ENCODE measurements around the gene TSSK1B. TPM values are rescaled to one million over a fixed set of nuclear protein-coding genes. Genes with fewer than 3 reads are reported as not detected.
"Not testable (repeated sequence)": the region's sequence is repeated elsewhere in the genome, so short reads cannot be mapped to it uniquely, and the experiment has no call there.

Gene TSSK1B, protein sequence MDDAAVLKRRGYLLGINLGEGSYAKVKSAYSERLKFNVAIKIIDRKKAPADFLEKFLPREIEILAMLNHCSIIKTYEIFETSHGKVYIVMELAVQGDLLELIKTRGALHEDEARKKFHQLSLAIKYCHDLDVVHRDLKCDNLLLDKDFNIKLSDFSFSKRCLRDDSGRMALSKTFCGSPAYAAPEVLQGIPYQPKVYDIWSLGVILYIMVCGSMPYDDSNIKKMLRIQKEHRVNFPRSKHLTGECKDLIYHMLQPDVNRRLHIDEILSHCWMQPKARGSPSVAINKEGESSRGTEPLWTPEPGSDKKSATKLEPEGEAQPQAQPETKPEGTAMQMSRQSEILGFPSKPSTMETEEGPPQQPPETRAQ
- 0.08 TPM in 1 of 2 replicates, not detected in the other for total RNA-seq (2014; rRNA removed; shearing (Covaris generic))

- Histone ChIP-seq H3K27ac (no peak within 1 kb of the TSS), H3K4me1 (no peaks in the 10 kb centered on the region), H3K4me3 (no peak within 1 kb of the TSS), H3K36me3 (no peaks in the 10 kb centered on the region), H3K27me3 (peaks cover 4% of the 10 kb centered on the region), H3K9me3 (replicated peaks) (no peaks in the 10 kb centered on the region)
- DNase-seq: no peak
These were observed at the start of gene TSSK1B for GRCh38 chr5:113434889-113435288. TSS of gene TSSK1B (minus strand) at chr5:113434989. CDS start at chr5:113434839, 150 bp downstream.

GRCh38 chr5:113480243-113480642 lies 45.5 kb upstream of the TSSK1B start:
- Histone ChIP-seq H3K36me3 (no peaks in the 10 kb centered on the region), H3K9me3 (replicated peaks) (no peaks in the 10 kb centered on the region), H3K4me3 (no peak overlapping the region), H3K4me1 (no peaks in the 10 kb centered on the region), H3K27ac (no peak overlapping the region), H3K27me3 (no peaks in the 10 kb centered on the region)
- DNase-seq: no peak

DNA sequence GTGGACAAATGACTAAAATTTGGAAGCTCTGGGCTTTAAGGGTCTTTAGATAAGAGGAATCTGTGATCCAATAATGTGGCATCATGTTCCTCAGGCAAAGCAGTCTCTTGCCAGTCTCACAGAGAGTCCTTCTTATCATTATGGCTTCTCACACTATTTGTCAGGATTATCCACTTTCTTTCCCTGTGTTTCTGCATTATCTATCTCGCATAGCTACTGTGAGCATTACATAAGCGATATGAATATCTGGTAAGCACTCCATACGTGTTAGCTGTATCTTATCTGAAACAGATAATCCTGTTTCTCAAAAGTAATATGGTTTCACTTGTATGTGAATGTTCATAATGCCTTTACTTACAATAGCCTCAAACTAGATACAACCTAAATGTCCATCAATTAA lies 43.9 kb upstream of the TSSK1B start:
- Histone ChIP-seq H3K36me3 (no peaks in the 10 kb centered on the region), H3K4me3 (no peak overlapping the region), H3K27ac (no peak overlapping the region), H3K9me3 (replicated peaks) (no peaks in the 10 kb centered on the region), H3K4me1 (no peaks in the 10 kb centered on the region), H3K27me3 (peaks cover 5% of the 10 kb centered on the region; the same call in 1 of the 2 replicates)
- no peak for DNase-seq

DNA sequence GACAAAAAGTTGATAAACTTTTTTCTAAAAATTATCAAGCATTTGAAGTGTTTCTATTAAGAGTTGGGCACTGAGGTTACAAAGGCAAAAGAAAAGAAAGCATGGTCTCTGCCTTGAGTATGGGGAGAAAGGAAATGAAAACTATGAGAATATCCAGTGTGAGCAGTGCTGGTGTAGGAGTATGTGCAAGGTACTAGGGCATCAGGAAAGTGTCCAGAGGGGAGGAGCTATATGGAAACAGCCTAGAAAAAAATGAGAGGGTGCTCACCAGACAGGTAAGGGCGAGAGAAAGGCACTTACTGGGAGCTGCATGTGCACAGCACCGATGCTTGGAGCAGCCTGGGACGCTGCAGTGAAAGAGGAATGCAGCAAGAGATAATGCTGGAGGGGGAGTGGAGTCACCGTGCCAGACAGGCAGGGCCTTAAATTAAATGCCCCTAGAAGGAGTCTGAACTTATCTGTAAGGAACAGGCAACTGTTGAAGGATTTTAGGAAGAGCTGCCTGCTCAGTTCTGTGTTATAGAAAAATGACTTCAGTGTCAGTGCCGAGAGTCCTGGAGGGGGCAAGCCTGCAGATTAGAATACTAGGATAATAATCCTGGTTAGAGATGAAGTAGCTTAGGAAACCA lies 39.4 kb upstream of the TSSK1B start:
- DNase-seq: no peak
- Histone ChIP-seq H3K9me3 (replicated peaks) (no peaks in the 10 kb centered on the region), H3K27ac (no peak overlapping the region), H3K4me1 (no peaks in the 10 kb centered on the region), H3K27me3 (peaks cover 5% of the 10 kb centered on the region; the same call in 1 of the 2 replicates), H3K36me3 (no peaks in the 10 kb centered on the region), H3K4me3 (no peak overlapping the region)

GRCh38 chr5:113463032-113463431 lies 28.2 kb upstream of the TSSK1B start:
- H3K4me1 ChIP-seq: no peaks in the 10 kb centered on the region
- 0 out of 2 replicates have a peak, but pooled peaks cover 2% of the 10 kb centered on the region for H3K9me3 ChIP-seq (replicated peaks)
- DNase-seq: no peak
- no peak overlapping the region for H3K4me3 ChIP-seq
- no peak overlapping the region for H3K27ac ChIP-seq
- H3K27me3 ChIP-seq: no peaks in the 10 kb centered on the region
- no peaks in the 10 kb centered on the region for H3K36me3 ChIP-seq

- not testable (repeated sequence) for H3K4me1 ChIP-seq; H3K27me3 ChIP-seq; H3K9me3 ChIP-seq (replicated peaks); DNase-seq; H3K27ac ChIP-seq; H3K36me3 ChIP-seq; H3K4me3 ChIP-seq
These were observed 22.3 kb upstream of the TSSK1B start for GRCh38 chr5:113457106-113457505.

GRCh38 chr5:113452941-113453340 lies 18.2 kb upstream of the TSSK1B start:
- Histone ChIP-seq H3K36me3 (no peaks in the 10 kb centered on the region), H3K27ac (no peak overlapping the region), H3K4me1 (no peaks in the 10 kb centered on the region), H3K4me3 (no peak overlapping the region), H3K27me3 (no peaks in the 10 kb centered on the region), H3K9me3 (replicated peaks) (no peaks in the 10 kb centered on the region; the same call in 1 of the 2 replicates)
- DNase-seq: no peak

DNA sequence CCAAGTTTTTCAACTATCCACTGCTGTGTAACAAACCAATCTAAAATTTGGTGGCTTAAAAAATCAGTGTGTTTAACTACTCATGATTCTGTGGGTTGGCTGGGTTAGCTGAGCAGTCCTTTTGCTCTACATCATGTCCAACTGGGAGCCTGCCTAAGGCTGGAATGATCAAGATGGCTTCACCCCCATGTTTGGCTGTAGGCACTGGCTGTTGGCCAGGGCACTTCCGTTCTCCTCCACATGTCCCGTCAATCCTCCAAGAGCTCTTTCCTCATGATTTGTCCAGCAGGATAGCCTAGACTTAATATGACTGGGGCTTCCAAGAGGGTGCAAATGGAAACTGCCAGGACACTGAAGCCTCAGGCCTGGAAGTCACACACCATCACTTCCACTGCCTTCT lies 17.0 kb upstream of the TSSK1B start:
- no peaks in the 10 kb centered on the region; the same call in 1 of the 2 replicates for H3K9me3 ChIP-seq (replicated peaks)
- H3K4me1 ChIP-seq: no peaks in the 10 kb centered on the region
- peak in 1 of 2 experiments; percentile 23 for DNase-seq
- H3K4me3 ChIP-seq: no peak overlapping the region
- H3K27me3 ChIP-seq: no peaks in the 10 kb centered on the region
- no peak overlapping the region for H3K27ac ChIP-seq
- H3K36me3 ChIP-seq: no peaks in the 10 kb centered on the region

GRCh38 chr5:113450929-113451328 lies 16.1 kb upstream of the TSSK1B start:
- no peak overlapping the region for H3K27ac ChIP-seq
- H3K9me3 ChIP-seq (replicated peaks): no peaks in the 10 kb centered on the region; the same call in 1 of the 2 replicates

GRCh38 chr5:113450462-113450861 lies 15.7 kb upstream of the TSSK1B start:
- Histone ChIP-seq H3K27me3 (no peaks in the 10 kb centered on the region), H3K27ac (no peak overlapping the region), H3K9me3 (replicated peaks) (no peaks in the 10 kb centered on the region), H3K36me3 (no peaks in the 10 kb centered on the region), H3K4me1 (no peaks in the 10 kb centered on the region), H3K4me3 (no peak overlapping the region)
- DNase-seq: no peak

More at GRCh38 chr5:113450929-113451328, 16.1 kb upstream of the TSSK1B start:
- DNase-seq: no peak
- H3K4me3 ChIP-seq: no peak overlapping the region
- no peaks in the 10 kb centered on the region for H3K27me3 ChIP-seq
- H3K4me1 ChIP-seq: no peaks in the 10 kb centered on the region
- H3K36me3 ChIP-seq: no peaks in the 10 kb centered on the region

- no peaks in the 10 kb centered on the region for H3K9me3 ChIP-seq (replicated peaks)
- H3K27me3 ChIP-seq: no peaks in the 10 kb centered on the region
- DNase-seq: no peak
- H3K36me3 ChIP-seq: no peaks in the 10 kb centered on the region
- H3K4me1 ChIP-seq: no peaks in the 10 kb centered on the region
- H3K4me3 ChIP-seq: no peak overlapping the region
- H3K27ac ChIP-seq: no peak overlapping the region
These were observed 13.5 kb upstream of the TSSK1B start for GRCh38 chr5:113448252-113448651.

GRCh38 chr5:113447498-113448050 lies 12.8 kb upstream of the TSSK1B start:
- peak; percentile 17 to 48 for DNase-seq
- no peaks in the 10 kb centered on the region for H3K27me3 ChIP-seq
- H3K27ac ChIP-seq: no peak overlapping the region
- no peaks in the 10 kb centered on the region for H3K36me3 ChIP-seq
- H3K9me3 ChIP-seq (replicated peaks): no peaks in the 10 kb centered on the region
- no peak overlapping the region for H3K4me3 ChIP-seq
- H3K4me1 ChIP-seq: no peaks in the 10 kb centered on the region

- no peak for DNase-seq
- H3K27me3 ChIP-seq: no peaks in the 10 kb centered on the region
- H3K36me3 ChIP-seq: no peaks in the 10 kb centered on the region
- no peaks in the 10 kb centered on the region for H3K4me1 ChIP-seq
- no peaks in the 10 kb centered on the region for H3K9me3 ChIP-seq (replicated peaks)
- no peak overlapping the region for H3K4me3 ChIP-seq
- no peak overlapping the region for H3K27ac ChIP-seq
These were observed 11.7 kb upstream of the TSSK1B start for GRCh38 chr5:113446358-113446927.

DNA sequence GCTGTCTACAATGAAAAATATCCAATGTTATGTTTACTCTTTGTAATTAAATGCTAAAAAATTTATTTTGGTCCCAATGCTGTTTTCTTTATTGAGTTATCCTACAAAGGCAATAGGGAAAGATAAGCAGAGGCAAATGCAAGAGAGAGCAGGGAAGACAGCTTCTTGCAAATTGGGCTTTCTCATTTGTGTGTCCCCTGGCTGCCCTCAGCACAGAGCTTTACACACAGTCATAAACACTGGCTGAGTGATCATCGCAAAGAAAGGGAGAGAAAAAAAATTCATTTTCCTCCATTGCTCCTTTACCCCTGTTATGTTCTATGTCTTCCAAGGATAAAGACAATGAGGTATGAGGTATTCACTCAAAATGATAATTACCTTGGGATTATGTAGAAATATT lies 2.3 kb upstream of the TSSK1B start:
- H3K9me3 ChIP-seq (replicated peaks): no peaks in the 10 kb centered on the region
- peaks cover 4% of the 10 kb centered on the region; the same call in 1 of the 2 replicates for H3K27me3 ChIP-seq
- no peaks in the 10 kb centered on the region for H3K4me1 ChIP-seq
- no peaks in the 10 kb centered on the region for H3K36me3 ChIP-seq
- H3K27ac ChIP-seq: no peak overlapping the region
- no peak for DNase-seq
- H3K4me3 ChIP-seq: no peak overlapping the region

DNA sequence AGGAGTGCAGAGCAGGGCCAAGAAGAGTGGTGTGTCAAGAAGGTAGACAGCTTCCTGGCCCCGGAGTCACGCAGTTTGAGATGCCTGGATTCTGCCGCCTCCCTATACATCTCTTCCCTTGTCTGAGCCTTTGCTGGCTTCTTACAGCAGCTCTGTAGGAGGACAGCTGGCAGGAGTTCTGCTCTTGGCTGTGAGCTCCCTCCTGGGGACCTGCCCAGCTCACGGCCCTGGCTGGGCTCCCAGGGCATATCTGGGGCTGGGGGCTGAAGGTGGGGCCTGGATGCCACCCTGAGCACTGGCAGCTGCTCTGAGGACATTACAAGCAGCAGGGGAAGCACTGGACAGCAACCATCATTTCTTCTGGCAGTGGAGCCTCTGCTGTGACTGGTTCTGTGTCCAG lies 786 bp upstream of the TSSK1B start:
- Histone ChIP-seq H3K4me1 (no peaks in the 10 kb centered on the region), H3K9me3 (replicated peaks) (no peaks in the 10 kb centered on the region), H3K27ac (no peak overlapping the region), H3K36me3 (no peaks in the 10 kb centered on the region), H3K4me3 (no peak overlapping the region), H3K27me3 (peaks cover 4% of the 10 kb centered on the region; the same call in 1 of the 2 replicates)
- no peak for DNase-seq
